Astrocyte (in vitro differentiated cells and primary cell): ENCODE measurements around the gene PRKAR2A. TPM values are rescaled to one million over a fixed set of nuclear protein-coding genes. Genes with fewer than 3 reads are reported as not detected.
A peak's percentile ranks its signal among the peaks of the same experiment; 100 is the strongest.

ENCODE experiments used
- DNase-seq: peaks from one replicate; pipeline ENCODE4 v3.0.0-alpha.2; 2010; ENCODE audit warnings: low read depth
- FAIRE-seq: peaks from 2 replicates; lab custom pipeline; 2011; peaks lifted over from hg19 to GRCh38; lab: Jason Lieb, UNC
- H2AFZ ChIP-seq: 2 replicates; pipeline ENCODE4 v1.6.0; 2012; ENCODE audit warnings: low read depth, low read length, inconsistent platforms
- H3K27ac ChIP-seq: 2 replicates; pipeline ENCODE4 v1.5.1; 2011; ENCODE audit warnings: low read depth, low read length, inconsistent platforms
- H3K27me3 ChIP-seq: 2 replicates; pipeline ENCODE4 v1.6.0; 2011; ENCODE audit warnings: low read length, inconsistent platforms; ENCODE audit not compliant: insufficient read depth
- H3K36me3 ChIP-seq: 2 replicates; pipeline ENCODE4 v1.5.1; 2011; ENCODE audit warnings: low read length, inconsistent platforms; ENCODE audit not compliant: insufficient read depth
- H3K4me1 ChIP-seq: 2 replicates; pipeline ENCODE4 v1.5.1; 2011; ENCODE audit warnings: low read length, inconsistent platforms; ENCODE audit not compliant: insufficient read depth
- H3K4me2 ChIP-seq: 2 replicates; pipeline ENCODE4 v1.6.0; 2012; ENCODE audit warnings: low read length, inconsistent platforms
- H3K4me3 ChIP-seq: 2 replicates; pipeline ENCODE4 v1.5.1; 2011; ENCODE audit warnings: low read depth, mild to moderate bottlenecking, low read length, inconsistent platforms; ENCODE audit not compliant: insufficient read depth
- H3K79me2 ChIP-seq: 2 replicates; pipeline ENCODE4 v1.6.0; 2012; ENCODE audit warnings: mild to moderate bottlenecking, low read length, inconsistent platforms; ENCODE audit not compliant: insufficient read depth
- H3K9ac ChIP-seq: 2 replicates; pipeline ENCODE4 v1.6.0; 2012; ENCODE audit warnings: mild to moderate bottlenecking, low read length, inconsistent platforms
- H3K9me3 ChIP-seq: 2 replicates; pipeline ENCODE4 v1.5.1; 2012; ENCODE audit warnings: low read depth, mild to moderate bottlenecking, low read length, inconsistent platforms; ENCODE audit not compliant: insufficient read depth
- H4K20me1 ChIP-seq: 2 replicates; pipeline ENCODE4 v1.6.0; 2012; ENCODE audit warnings: low read length, inconsistent platforms; ENCODE audit not compliant: insufficient read depth
- H3K27ac Mint-ChIP-seq: one replicate; pipeline ENCODE4 v1.8.0; 2021; ENCODE audit warnings: mild to moderate bottlenecking, mixed read lengths; ENCODE audit not compliant: unreplicated experiment
- H3K27me3 Mint-ChIP-seq: one replicate; pipeline ENCODE4 v1.8.0; 2021; ENCODE audit warnings: low read depth, mixed read lengths; ENCODE audit not compliant: unreplicated experiment
- H3K36me3 Mint-ChIP-seq: one replicate; pipeline ENCODE4 v1.8.0; 2021; ENCODE audit warnings: low read depth, mixed read lengths; ENCODE audit not compliant: unreplicated experiment
- H3K4me1 Mint-ChIP-seq: one replicate; pipeline ENCODE4 v1.8.0; 2021; ENCODE audit warnings: low read depth, mixed read lengths; ENCODE audit not compliant: unreplicated experiment
- H3K4me3 Mint-ChIP-seq: one replicate; pipeline ENCODE4 v1.8.0; 2021; ENCODE audit warnings: mild to moderate bottlenecking, moderate library complexity, mixed read lengths; ENCODE audit not compliant: unreplicated experiment
- H3K9me3 Mint-ChIP-seq: one replicate; pipeline ENCODE4 v1.8.0; 2021; ENCODE audit warnings: mild to moderate bottlenecking, mixed read lengths; ENCODE audit not compliant: unreplicated experiment
- CTCF ChIP-seq: IDR thresholded peaks from 2 replicates; pipeline ENCODE4 v1.5.1; 2011; ENCODE audit warnings: low read depth, mild to moderate bottlenecking, inconsistent platforms, low read length, moderate library complexity; ENCODE audit not compliant: insufficient read depth
- EZH2 ChIP-seq: IDR thresholded peaks from 2 replicates; pipeline ENCODE4 v1.6.1; 2012; ENCODE audit warnings: mild to moderate bottlenecking, low read length, inconsistent platforms; ENCODE audit not compliant: insufficient read depth
- total RNA-seq: library from RNA; stranded (reverse); gene quantifications from 2 replicates; pipeline ENCODE4 v1.2.1, GENCODE V29; 2021

Gene PRKAR2A
- total RNA-seq, 1 donor from 2014 or later: 52.5 TPM

- Histone ChIP-seq H3K9me3 (no peaks in the 10 kb centered on the region), H3K79me2 (peaks cover 97% of the 10 kb centered on the region), H3K9ac (peak overlapping the region; percentile 10), H3K4me3 (no peak overlapping the region), H2AFZ (no peak overlapping the region), H3K36me3 (peaks cover 35% of the 10 kb centered on the region), H3K27me3 (no peaks in the 10 kb centered on the region), H3K27ac (peak overlapping the region; percentile 44), H4K20me1 (peaks cover 94% of the 10 kb centered on the region), H3K4me2 (peak overlapping the region; percentile 36), H3K4me1 (peaks cover 10% of the 10 kb centered on the region)
- H3K9me3 Mint-ChIP-seq: no peaks in the 10 kb centered on the region
- FAIRE-seq (no peak), DNase-seq (peak; percentile 30)
- peaks cover 42% of the 10 kb centered on the region for H3K4me1 Mint-ChIP-seq
- peaks cover 12% of the 10 kb centered on the region for H3K36me3 Mint-ChIP-seq
- H3K4me3 Mint-ChIP-seq: no peak overlapping the region
- H3K27me3 Mint-ChIP-seq: no peaks in the 10 kb centered on the region
- no peak for TF ChIP-seq EZH2
- no peak for TF ChIP-seq CTCF
- peak overlapping the region; percentile 80 for H3K27ac Mint-ChIP-seq
These were observed 138.6 kb downstream of the PRKAR2A start for GRCh38 chr3:48709051-48709461.

GRCh38 chr3:48708481-48708889 lies 139.2 kb downstream of the PRKAR2A start:
- Histone ChIP-seq H3K27ac (peak overlapping the region; percentile 44), H4K20me1 (peaks cover 94% of the 10 kb centered on the region), H3K4me1 (peaks cover 10% of the 10 kb centered on the region), H3K4me3 (no peak overlapping the region), H3K79me2 (peaks cover 97% of the 10 kb centered on the region), H3K9ac (peak overlapping the region; percentile 10), H2AFZ (no peak overlapping the region), H3K27me3 (no peaks in the 10 kb centered on the region), H3K4me2 (peak overlapping the region; percentile 36), H3K36me3 (peaks cover 35% of the 10 kb centered on the region), H3K9me3 (no peaks in the 10 kb centered on the region)
- Mint-ChIP-seq H3K27me3 (no peaks in the 10 kb centered on the region), H3K9me3 (no peaks in the 10 kb centered on the region), H3K4me1 (peaks cover 42% of the 10 kb centered on the region), H3K27ac (peak overlapping the region; percentile 80), H3K36me3 (peaks cover 12% of the 10 kb centered on the region), H3K4me3 (no peak overlapping the region)
- FAIRE-seq (no peak), DNase-seq (peak; percentile 45)
- TF ChIP-seq EZH2 (no peak), CTCF (no peak)

GRCh38 chr3:48707157-48707556 lies 140.5 kb downstream of the PRKAR2A start:
- Mint-ChIP-seq H3K27me3 (no peaks in the 10 kb centered on the region), H3K4me3 (peak overlapping the region; percentile 6), H3K27ac (peak overlapping the region; percentile 80), H3K9me3 (no peaks in the 10 kb centered on the region), H3K36me3 (peaks cover 18% of the 10 kb centered on the region), H3K4me1 (peaks cover 39% of the 10 kb centered on the region)
- Histone ChIP-seq H3K9me3 (no peaks in the 10 kb centered on the region), H4K20me1 (peaks cover 95% of the 10 kb centered on the region), H3K4me1 (peaks cover 10% of the 10 kb centered on the region), H3K9ac (no peak overlapping the region), H3K4me2 (no peak overlapping the region), H3K79me2 (peaks cover 98% of the 10 kb centered on the region), H3K27ac (no peak overlapping the region), H3K4me3 (no peak overlapping the region), H3K36me3 (peaks cover 31% of the 10 kb centered on the region), H3K27me3 (no peaks in the 10 kb centered on the region), H2AFZ (no peak overlapping the region)
- DNase-seq (no peak), FAIRE-seq (no peak)
- TF ChIP-seq CTCF: no peak
